ENCODE measurements around the gene FBXO45. TPM values are rescaled to one million over a fixed set of nuclear protein-coding genes. Genes with fewer than 3 reads are reported as not detected.

Gene FBXO45
- total and polyA plus RNA-seq, 9 of the 15 experiments (the other 6 are each of a cell fraction or from before 2014, with no cell fraction given) = 15.2 to 52.8 (median 37.0) TPM

- peak; percentile 89 for TF ChIP-seq CTBP1 (IDR thresholded peaks at IDR 0.05; ENCODE audit: borderline replicate concordance)
- peak; percentile 26 for TF ChIP-seq BRD9 (IDR thresholded peaks at IDR 0.05; ENCODE audit: low read depth, partially characterized antibody)
- TF ChIP-seq SMAD3 (CRISPR knock-in tag; conservative IDR thresholded peaks at IDR 0.05) = no peak
- TF ChIP-seq NCOR1 (IDR thresholded peaks at IDR 0.05) = no peak
- TF ChIP-seq ZBTB26 (CRISPR knock-in tag; IDR thresholded peaks at IDR 0.05) = no peak
- TF ChIP-seq NR4A1 (CRISPR knock-in tag; IDR thresholded peaks at IDR 0.05) = peak; percentile 69; the same call in 1 of the 2 replicates
- TF ChIP-seq NR4A1 (tag; IDR thresholded peaks at IDR 0.05) = no peak
- TF ChIP-seq IRF9 (tag; IDR thresholded peaks at IDR 0.05) = no peak
- no peak for TF ChIP-seq TAL1 (IDR thresholded peaks at IDR 0.05)
- TF ChIP-seq NUFIP1 (IDR thresholded peaks at IDR 0.05; ENCODE audit: partially characterized antibody) = no peak
- TF ChIP-seq SP2 (IDR thresholded peaks at IDR 0.05; ENCODE audit: extremely low read depth, low read depth, low read length, poor library complexity, severe bottlenecking) = no peak
- peak; percentile 87 for TF ChIP-seq NFRKB (IDR thresholded peaks at IDR 0.05; ENCODE audit: low read depth)
- no peak for TF ChIP-seq HNRNPH1 (optimal IDR thresholded peaks at IDR 0.05; ENCODE audit: low read depth, low read length)
- 0 out of 2 replicates have a peak, but pooled peaks have one; percentile 66 for TF ChIP-seq ILF3 (IDR thresholded peaks at IDR 0.05; ENCODE audit: borderline replicate concordance)
- no peak for TF ChIP-seq CBX8 (IDR thresholded peaks at IDR 0.05; ENCODE audit: borderline replicate concordance, extremely low read depth, low read depth, low read length, poor library complexity, severe bottlenecking)
- no peak for TF ChIP-seq THAP7 (CRISPR knock-in tag; IDR thresholded peaks at IDR 0.05)
- no peak for TF ChIP-seq TCF3 (CRISPR knock-in tag; IDR thresholded peaks at IDR 0.05)
- TF ChIP-seq RAD51 (IDR thresholded peaks at IDR 0.05; ENCODE audit: borderline replicate concordance, low read depth) = no peak
- no peak for TF ChIP-seq BRCA1 (IDR thresholded peaks at IDR 0.05)
- TF ChIP-seq BRCA1 (CRISPR knock-in tag; IDR thresholded peaks at IDR 0.05) = no peak
- TF ChIP-seq ZBTB1 (CRISPR knock-in tag; IDR thresholded peaks at IDR 0.05; ENCODE audit: borderline replicate concordance, low read depth) = no peak
- no peak for TF ChIP-seq PBX2 (CRISPR knock-in tag; IDR thresholded peaks at IDR 0.05; ENCODE audit: low read depth)
- TF ChIP-seq PBX2 (tag; conservative IDR thresholded peaks at IDR 0.05; ENCODE audit: low read depth) = no peak
- TF ChIP-seq ZFPM2 (CRISPR knock-in tag; IDR thresholded peaks at IDR 0.05) = no peak
- no peak for TF ChIP-seq STAT5A (IDR thresholded peaks at IDR 0.05; ENCODE audit: borderline replicate concordance, low read length)
Measured at GRCh38 chr3:196568246-196569002, at the start of gene FBXO45, which contains the start of gene WDR53 (continued).
